K562 (cell line): ENCODE measurements around the gene PIF1. TPM values are rescaled to one million over a fixed set of nuclear protein-coding genes. Genes with fewer than 3 reads are reported as not detected.
A peak's percentile ranks its signal among the peaks of the same experiment; 100 is the strongest.

Experiments used
- CEBPB ChIP-seq: fragments of 450-650 bp; IDR thresholded peaks from 2 replicates; pipeline ENCODE4 v1.6.1; 2016; ENCODE audit warnings: missing genetic modification characterization, missing compliant biosample characterization
- DLX4 ChIP-seq: fragments of 250-450 bp; sonication (Bioruptor Pico); IDR thresholded peaks from 2 replicates; pipeline ENCODE4 v1.6.1; 2021; ENCODE audit warnings: mild to moderate bottlenecking
- ELF1 ChIP-seq: fragments of 200-800 bp; sonication (Bioruptor generic); IDR thresholded peaks from 2 replicates; pipeline ENCODE4 v1.6.1; 2016; ENCODE audit warnings: missing genetic modification characterization, missing compliant biosample characterization
- KAT7 ChIP-seq: sonication (generic); formaldehyde crosslinking; IDR thresholded peaks from 2 replicates; pipeline ENCODE4 v1.8.0; 2022; ENCODE audit warnings: missing genetic modification reagents, mild to moderate bottlenecking, borderline replicate concordance
- NRF1 ChIP-seq, 2 experiments: fragments of 450-650 bp; IDR thresholded peaks in 1 of 2; conservative IDR thresholded peaks in 1 of 2; 2 replicates each; pipeline ENCODE4 v1.6.1; 2014; ENCODE audit warnings: mild to moderate bottlenecking in 2 of 2
- POLR2AphosphoS5 ChIP-seq: IDR thresholded peaks from 2 replicates; pipeline ENCODE4 v1.6.1; 2011; ENCODE audit warnings: mild to moderate bottlenecking, low read depth, low read length, moderate library complexity; ENCODE audit not compliant: control insufficient read depth, insufficient read depth
- PTBP1 ChIP-seq: fragments of 200-400 bp; formaldehyde crosslinking; IDR thresholded peaks from 2 replicates; pipeline ENCODE4 v1.6.1; 2017; ENCODE audit warnings: low read depth, low read length
- RAD21 ChIP-seq, 2 experiments: fragments of 250-450 bp in 1 of 2; fragments of 450-650 bp in 1 of 2; sonication (Bioruptor Pico) in 1 of 2; formaldehyde crosslinking in 1 of 2; IDR thresholded peaks in 1 of 2; conservative IDR thresholded peaks in 1 of 2; 2 replicates each; pipeline versions ENCODE4 v1.4.0 to v1.8.0; 2020 to 2022; ENCODE audit warnings: mild to moderate bottlenecking in 2 of 2, moderate library complexity in 1 of 2
- RBM17 ChIP-seq: fragments of 200-400 bp; formaldehyde crosslinking; IDR thresholded peaks from 2 replicates; pipeline ENCODE4 v1.6.1; 2017; ENCODE audit warnings: low read depth, mild to moderate bottlenecking, low read length, borderline replicate concordance
- RNF2 ChIP-seq: sonication (generic); IDR thresholded peaks from 2 replicates; pipeline ENCODE4 v1.6.1; 2016
- SETDB1 ChIP-seq: IDR thresholded peaks from one replicate; pipeline ENCODE4 v1.6.1; 2012; ENCODE audit warnings: low read length, control low read depth, inconsistent platforms
- THAP12 ChIP-seq: fragments of 250-450 bp; sonication (Bioruptor Pico); IDR thresholded peaks from 2 replicates; pipeline ENCODE4 v1.9.0; 2021; ENCODE audit warnings: mild to moderate bottlenecking, inconsistent platforms
- THRA ChIP-seq: fragments of 450-650 bp; IDR thresholded peaks from 2 replicates; pipeline ENCODE4 v1.6.1; 2017; ENCODE audit warnings: mild to moderate bottlenecking, moderate library complexity
- XRCC4 ChIP-seq: IDR thresholded peaks from one replicate; pipeline ENCODE4 v1.6.1; 2011; ENCODE audit not compliant: insufficient read depth, insufficient read length; ENCODE audit errors: extremely low read depth
- ZNF134 ChIP-seq: fragments of 250-450 bp; sonication (Bioruptor Pico); conservative IDR thresholded peaks from 2 replicates; pipeline ENCODE4 v1.4.0; 2020
- ZNF263 ChIP-seq: sonication (generic); formaldehyde crosslinking; IDR thresholded peaks from 2 replicates; pipeline ENCODE4 v1.8.0; 2022; ENCODE audit warnings: mild to moderate bottlenecking, missing genetic modification reagents, borderline replicate concordance
- ZNF280A ChIP-seq: fragments of 450-650 bp; IDR thresholded peaks from 2 replicates; pipeline ENCODE4 v1.6.1; 2018; ENCODE audit warnings: mild to moderate bottlenecking, low read depth; ENCODE audit not compliant: partially characterized antibody
- ZNF398 ChIP-seq: fragments of 250-450 bp; sonication (Bioruptor Pico); IDR thresholded peaks from 2 replicates; pipeline ENCODE4 v1.8.0; 2021; ENCODE audit warnings: moderate library complexity, mild to moderate bottlenecking, inconsistent platforms
- ZNF41 ChIP-seq: fragments of 250-450 bp; sonication (Bioruptor Pico); conservative IDR thresholded peaks from 2 replicates; pipeline ENCODE4 v1.4.0; 2020; ENCODE audit warnings: mild to moderate bottlenecking
- ZNF778 ChIP-seq: fragments of 450-650 bp; formaldehyde crosslinking; IDR thresholded peaks from 2 replicates; pipeline ENCODE4 v1.4.0; 2020; ENCODE audit warnings: mild to moderate bottlenecking, moderate library complexity
- polyA plus RNA-seq, 8 experiments: library from polyadenylated mRNA; depleted of rRNA in 4 of 8; stranded (reverse) in 5 of 8; unstranded in 3 of 8; fragments of >200 nt; fragmentation: Nextera tagmentation in 2 of 8; fragmentation: Illumina TruSeq in 1 of 8; extraction: Ambion mirVana in 2 of 8; extraction: Trizol in 1 of 8; gene quantifications; 2 replicates each; pipeline versions ENCODE4 v1.2.1 to v1.2.3, GENCODE V29; 2011 to 2014; ENCODE audit warnings: inconsistent platforms in 1 of 8, missing spikeins in 1 of 8
- total RNA-seq, 7 experiments: library from RNA; depleted of rRNA in 6 of 7; stranded (reverse); fragments of >200 nt in 6 of 7; fragmentation: Illumina TruSeq in 2 of 7; extraction: Trizol in 2 of 7; gene quantifications; 2 replicates each; pipeline versions ENCODE4 v1.2.1 to v1.2.3, GENCODE V29; 2011 to 2021; ENCODE audit warnings: low replicate concordance in 1 of 7

The PIF1 gene
- total and polyA plus RNA-seq, 9 of the 15 experiments (the other 6 are each of a cell fraction or from before 2014, with no cell fraction given), result 1.1 to 37.9 (median 11.5) TPM

- TF ChIP-seq THRA (no peak), ZNF41 (CRISPR knock-in tag) (no peak), XRCC4 (no peak), PTBP1 (no peak), ZNF778 (CRISPR knock-in tag) (no peak), THAP12 (CRISPR knock-in tag) (no peak), ZNF398 (CRISPR knock-in tag) (no peak), NRF1 (conservative IDR thresholded peaks at IDR 0.05 in 1 of 2, IDR thresholded peaks at IDR 0.05 in 1 of 2) (peak; percentile 59 to 70; a peak in 3 of 4 replicates), POLR2AphosphoS5 (peak; percentile 71), SETDB1 (no peak), KAT7 (CRISPR knock-in tag) (no peak), ELF1 (tag) (no peak), RNF2 (0 out of 2 replicates have a peak, but pooled peaks have one; percentile 41), ZNF263 (CRISPR knock-in tag) (no peak), CEBPB (tag) (no peak), DLX4 (no peak), RAD21 (CRISPR knock-in tag; conservative IDR thresholded peaks at IDR 0.05 in 1 of 2, IDR thresholded peaks at IDR 0.05 in 1 of 2) (0 out of 4 replicates have a peak, but pooled peaks of 1 of the 2 experiments have one; percentile 7), ZNF134 (CRISPR knock-in tag) (no peak), RBM17 (no peak), ZNF280A (no peak)
These were observed at the start of gene PIF1 (continued) for GRCh38 chr15:64825431-64826294.
